Measurements from ENCODE around the gene RNF123. TPM values are rescaled to one million over a fixed set of nuclear protein-coding genes. Genes with fewer than 3 reads are reported as not detected.

The RNF123 gene
- polyA plus RNA-seq, 1 experiment: 61.2 TPM

DNA sequence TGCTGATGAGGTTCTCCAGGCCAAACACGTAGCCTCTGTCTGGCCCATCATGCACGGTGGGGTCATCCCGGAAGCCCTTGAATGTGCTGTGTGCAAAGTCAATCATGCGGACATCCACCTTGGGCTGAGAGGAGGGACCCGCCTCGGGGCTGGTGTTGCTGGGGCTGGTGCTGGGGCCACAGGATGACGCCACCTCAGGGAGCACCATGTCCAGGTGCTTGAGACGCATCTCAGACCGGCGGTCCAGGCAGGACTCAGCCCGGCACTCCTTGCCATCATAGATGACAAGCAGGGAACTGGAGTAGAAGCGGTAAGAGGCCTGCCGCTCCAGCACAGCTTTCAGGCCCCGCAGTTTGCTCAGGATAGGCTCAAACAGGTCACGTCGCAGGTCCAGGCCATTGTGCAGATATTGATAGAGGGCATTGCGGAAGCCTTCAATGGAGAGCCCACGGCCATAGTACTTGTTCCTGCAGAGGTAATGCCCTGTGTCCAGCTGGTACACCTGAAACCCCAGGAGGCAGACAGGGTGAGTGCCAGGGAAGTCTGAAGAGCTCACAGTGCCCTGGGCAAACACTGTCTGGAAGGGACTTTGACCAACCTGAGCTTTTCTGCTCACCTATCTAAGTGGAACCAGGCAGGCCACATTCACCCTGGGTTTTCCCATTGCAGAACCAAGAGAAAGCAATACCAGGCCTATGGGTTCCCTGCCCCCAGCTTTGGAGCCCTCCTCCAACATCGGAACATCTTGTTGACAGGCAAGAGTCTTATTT is 38.0 kb downstream of the RNF123 start:
- Histone ChIP-seq H3K36me3 (ENCODE audit: control insufficient read depth, insufficient read depth, low read length) (peaks cover 18% of the 10 kb centered on the region), H3K27me3 (ENCODE audit: control insufficient read depth, insufficient read depth, low read length) (no peaks in the 10 kb centered on the region), H3K4me3 (ENCODE audit: low read depth, low read length) (no peak overlapping the region)
- TF ChIP-seq, protein P1, sequence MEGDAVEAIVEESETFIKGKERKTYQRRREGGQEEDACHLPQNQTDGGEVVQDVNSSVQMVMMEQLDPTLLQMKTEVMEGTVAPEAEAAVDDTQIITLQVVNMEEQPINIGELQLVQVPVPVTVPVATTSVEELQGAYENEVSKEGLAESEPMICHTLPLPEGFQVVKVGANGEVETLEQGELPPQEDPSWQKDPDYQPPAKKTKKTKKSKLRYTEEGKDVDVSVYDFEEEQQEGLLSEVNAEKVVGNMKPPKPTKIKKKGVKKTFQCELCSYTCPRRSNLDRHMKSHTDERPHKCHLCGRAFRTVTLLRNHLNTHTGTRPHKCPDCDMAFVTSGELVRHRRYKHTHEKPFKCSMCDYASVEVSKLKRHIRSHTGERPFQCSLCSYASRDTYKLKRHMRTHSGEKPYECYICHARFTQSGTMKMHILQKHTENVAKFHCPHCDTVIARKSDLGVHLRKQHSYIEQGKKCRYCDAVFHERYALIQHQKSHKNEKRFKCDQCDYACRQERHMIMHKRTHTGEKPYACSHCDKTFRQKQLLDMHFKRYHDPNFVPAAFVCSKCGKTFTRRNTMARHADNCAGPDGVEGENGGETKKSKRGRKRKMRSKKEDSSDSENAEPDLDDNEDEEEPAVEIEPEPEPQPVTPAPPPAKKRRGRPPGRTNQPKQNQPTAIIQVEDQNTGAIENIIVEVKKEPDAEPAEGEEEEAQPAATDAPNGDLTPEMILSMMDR (IDR thresholded peaks at IDR 0.05; ENCODE audit: insufficient read depth, low read depth, low read length): no peak
- ChIA-PET POLR2A (no interaction called here), CTCF (no interaction called here)
- no peak for DNase-seq (ENCODE audit: low read depth)

DNA sequence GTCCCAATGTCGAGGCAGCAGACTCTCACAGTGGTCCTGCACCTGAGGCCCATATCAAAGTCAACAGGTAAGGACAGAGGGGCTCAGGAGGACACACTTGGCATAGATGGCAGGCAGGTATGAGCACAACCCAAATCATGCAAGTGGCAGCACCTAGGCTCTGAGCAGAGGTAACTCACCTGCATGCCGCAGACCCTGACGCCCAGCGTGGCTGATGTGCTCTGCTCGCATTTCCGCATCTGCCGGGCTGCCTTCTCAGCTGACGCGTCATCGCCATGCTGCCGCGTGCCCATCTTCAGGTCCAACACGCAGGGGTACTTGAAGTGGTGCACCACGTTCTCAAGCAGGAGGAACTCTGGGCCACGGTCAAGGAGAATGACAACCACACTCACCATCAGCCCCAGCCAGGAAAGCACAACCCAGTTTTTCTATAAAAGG is 38.6 kb downstream of the RNF123 start:
- Histone ChIP-seq H3K36me3 (ENCODE audit: control insufficient read depth, insufficient read depth, low read length) (peaks cover 21% of the 10 kb centered on the region), H3K4me3 (ENCODE audit: low read depth, low read length) (no peak overlapping the region), H3K27me3 (ENCODE audit: control insufficient read depth, insufficient read depth, low read length) (no peaks in the 10 kb centered on the region)
- DNase-seq (ENCODE audit: low read depth): no peak
- ChIA-PET CTCF (no interaction called here), POLR2A (no interaction called here)
- TF ChIP-seq, protein P1 (IDR thresholded peaks at IDR 0.05; ENCODE audit: insufficient read depth, low read depth, low read length): no peak

DNA sequence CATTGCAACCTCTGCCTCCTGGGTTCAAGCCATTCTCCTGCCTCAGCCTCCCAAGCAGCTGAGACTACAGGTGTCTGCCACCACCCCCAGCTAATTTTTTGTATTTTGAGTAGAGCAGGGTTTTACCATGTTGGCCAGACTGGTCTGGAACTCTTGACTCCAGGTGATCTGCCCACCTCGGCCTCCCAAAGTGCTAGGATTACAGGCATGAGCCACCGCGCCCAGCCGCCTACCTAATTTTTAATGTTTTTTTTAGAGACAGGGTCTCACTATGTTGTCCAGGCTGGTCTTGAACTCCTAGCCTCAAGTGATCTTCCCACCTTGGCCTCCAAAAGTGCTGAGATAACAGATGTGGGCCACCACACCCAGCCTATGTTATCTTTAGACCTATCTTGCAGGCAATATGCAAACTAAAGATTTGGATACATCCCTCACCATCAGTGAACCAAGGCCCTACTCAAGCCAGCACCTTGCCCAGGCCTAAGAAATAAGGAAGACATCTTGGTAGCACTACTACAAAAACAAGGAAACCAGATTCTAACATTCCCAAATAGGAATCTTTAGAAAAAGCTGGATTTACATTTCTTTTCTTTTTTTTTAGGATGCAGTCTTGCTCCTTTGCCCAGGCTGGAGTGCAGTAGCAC is 40.7 kb downstream of the RNF123 start:
- TF ChIP-seq, protein P1 (IDR thresholded peaks at IDR 0.05; ENCODE audit: insufficient read depth, low read depth, low read length): no peak
- POLR2A ChIA-PET: no interaction called here
- DNase-seq (ENCODE audit: low read depth): no peak
- Histone ChIP-seq H3K27me3 (ENCODE audit: control insufficient read depth, insufficient read depth, low read length) (no peaks in the 10 kb centered on the region), H3K4me3 (ENCODE audit: low read depth, low read length) (no peak overlapping the region), H3K36me3 (ENCODE audit: control insufficient read depth, insufficient read depth, low read length) (peaks cover 25% of the 10 kb centered on the region)
- CTCF ChIA-PET: interaction anchor here (1.1 to 1.3 kb wide), 2 partner anchors 29 to 73 kb away, joined by 3 read pairs; partner anchors contain the start of gene INKA1

DNA sequence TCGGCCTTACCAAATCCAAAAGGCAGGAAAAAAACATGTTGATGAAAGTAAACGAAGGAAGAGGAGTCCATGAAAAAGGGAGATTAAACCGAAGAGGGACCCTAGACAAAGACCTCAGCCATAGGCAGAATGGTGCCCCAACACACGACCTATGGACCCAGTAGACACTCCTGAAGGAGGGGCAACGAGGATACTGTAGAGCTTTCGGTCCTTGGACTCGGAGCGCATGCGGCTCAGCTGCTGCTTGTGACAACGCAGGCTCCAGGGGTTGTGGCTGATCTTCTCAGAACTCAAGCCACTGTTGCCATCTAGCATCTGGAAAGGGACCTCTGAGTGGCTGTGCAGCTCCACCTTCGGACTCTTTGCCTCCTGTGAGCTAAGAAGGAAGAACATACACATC is 43.2 kb downstream of the RNF123 start:
- DNase-seq (ENCODE audit: low read depth): no peak
- ChIA-PET POLR2A (no interaction called here), CTCF (interaction anchor here (0.9 kb wide), 1 partner anchor 107 kb away, joined by 3 read pairs; no protein-coding TSS in a partner anchor)
- Histone ChIP-seq H3K4me3 (ENCODE audit: low read depth, low read length) (no peak overlapping the region), H3K27me3 (ENCODE audit: control insufficient read depth, insufficient read depth, low read length) (no peaks in the 10 kb centered on the region), H3K36me3 (ENCODE audit: control insufficient read depth, insufficient read depth, low read length) (peaks cover 22% of the 10 kb centered on the region)
- TF ChIP-seq, protein P1 (IDR thresholded peaks at IDR 0.05; ENCODE audit: insufficient read depth, low read depth, low read length): no peak

DNA sequence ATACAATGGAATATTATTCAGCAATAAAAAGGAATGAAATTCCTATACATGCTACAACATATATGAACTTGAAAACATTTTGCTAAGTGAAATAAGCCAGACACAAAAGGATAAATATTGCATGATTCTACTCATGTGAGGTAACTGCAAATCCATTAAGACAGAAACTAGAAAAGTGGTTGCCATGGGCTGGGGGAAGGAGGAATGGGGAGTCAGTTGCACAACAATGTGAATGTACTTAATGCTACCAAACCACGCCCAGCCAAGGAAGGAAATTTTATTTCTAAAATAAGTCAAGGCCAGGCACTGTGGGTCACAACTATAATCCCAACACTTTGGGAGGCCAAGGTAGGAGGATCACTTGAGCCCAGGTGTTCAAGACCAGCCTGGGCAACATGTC is 44.2 kb downstream of the RNF123 start:
- peaks cover 22% of the 10 kb centered on the region for H3K36me3 ChIP-seq (ENCODE audit: control insufficient read depth, insufficient read depth, low read length)
- TF ChIP-seq, protein P1 (IDR thresholded peaks at IDR 0.05; ENCODE audit: insufficient read depth, low read depth, low read length): no peak
- POLR2A ChIA-PET: no interaction called here

More for the DNA sequence above, 44.2 kb downstream of the RNF123 start:
- DNase-seq (ENCODE audit: low read depth): no peak
- CTCF ChIA-PET: no interaction called here
- no peaks in the 10 kb centered on the region for H3K27me3 ChIP-seq (ENCODE audit: control insufficient read depth, insufficient read depth, low read length)
- no peak overlapping the region for H3K4me3 ChIP-seq (ENCODE audit: low read depth, low read length)
